Activated T-helper 1 cell treated with anti-CD3 and anti-CD28 coated beads, Interleukin-2, amount 50 U/mL, for 16 hours (primary cell): ENCODE data around the gene ABCA9.

Experiments used
- DNase-seq, 2 donors: peaks; one replicate each; pipeline ENCODE4 v3.0.0-alpha.2; 2020; ENCODE audit warnings: low read depth in 1 of 2, low spot score in 1 of 2

ABCA9 gene

GRCh38 chr17:69066482-69066881, 5.8 kb upstream of the ABCA9 start:
- no peak for DNase-seq

- DNase-seq, result no peak
Measured at GRCh38 chr17:69065113-69065512, 4.4 kb upstream of the ABCA9 start.

GRCh38 chr17:69064476-69064875, 3.7 kb upstream of the ABCA9 start:
- no peak for DNase-seq

GRCh38 chr17:69064001-69064400, 3.3 kb upstream of the ABCA9 start:
- no peak for DNase-seq

GRCh38 chr17:69062860-69063581, 2.3 kb upstream of the ABCA9 start:
- DNase-seq, result no peak

GRCh38 chr17:69061721-69062556, 1.2 kb upstream of the ABCA9 start:
- DNase-seq, result no peak

GRCh38 chr17:69059458-69060175, 1.1 kb downstream of the ABCA9 start:
- no peak for DNase-seq

- DNase-seq, result no peak
Measured at GRCh38 chr17:69058165-69058564, 2.6 kb downstream of the ABCA9 start.

- DNase-seq, result no peak
Measured at GRCh38 chr17:69057280-69057679, 3.4 kb downstream of the ABCA9 start.

- no peak for DNase-seq
Measured at GRCh38 chr17:69056179-69056823, 4.4 kb downstream of the ABCA9 start.

GRCh38 chr17:69055334-69055733, 5.4 kb downstream of the ABCA9 start:
- DNase-seq, result no peak

- no peak for DNase-seq
Measured at GRCh38 chr17:69050999-69051775, 9.5 kb downstream of the ABCA9 start.

GRCh38 chr17:69048634-69049033, 12.1 kb downstream of the ABCA9 start:
- DNase-seq, result no peak

- DNase-seq, result no peak
Measured at GRCh38 chr17:69047368-69048263, 13.1 kb downstream of the ABCA9 start.

- no peak for DNase-seq
Measured at GRCh38 chr17:69046121-69046807, 14.5 kb downstream of the ABCA9 start.

- DNase-seq, result no peak
Measured at GRCh38 chr17:69045646-69046045, 15.1 kb downstream of the ABCA9 start.

GRCh38 chr17:69044371-69044770, 16.4 kb downstream of the ABCA9 start:
- no peak for DNase-seq

- no peak for DNase-seq
Measured at GRCh38 chr17:69043098-69043734, 17.5 kb downstream of the ABCA9 start.

GRCh38 chr17:69042308-69042707, 18.4 kb downstream of the ABCA9 start:
- DNase-seq, result no peak
